Activated CD4-positive, alpha-beta T cell treated with anti-CD3 and anti-CD28 coated beads, Interleukin-2, amount 50 U/mL, for 16 hours (primary cell): ENCODE measurements around the gene RHOT2.
A peak's percentile ranks its signal among the peaks of the same experiment; 100 is the strongest.
"Not testable (repeated sequence)": the region's sequence is repeated elsewhere in the genome, so short reads cannot be mapped to it uniquely, and the experiment has no call there.

Experiments used
- DNase-seq: peaks from one replicate; pipeline ENCODE4 v3.0.0-alpha.2; 2020

RHOT2 gene

DNA sequence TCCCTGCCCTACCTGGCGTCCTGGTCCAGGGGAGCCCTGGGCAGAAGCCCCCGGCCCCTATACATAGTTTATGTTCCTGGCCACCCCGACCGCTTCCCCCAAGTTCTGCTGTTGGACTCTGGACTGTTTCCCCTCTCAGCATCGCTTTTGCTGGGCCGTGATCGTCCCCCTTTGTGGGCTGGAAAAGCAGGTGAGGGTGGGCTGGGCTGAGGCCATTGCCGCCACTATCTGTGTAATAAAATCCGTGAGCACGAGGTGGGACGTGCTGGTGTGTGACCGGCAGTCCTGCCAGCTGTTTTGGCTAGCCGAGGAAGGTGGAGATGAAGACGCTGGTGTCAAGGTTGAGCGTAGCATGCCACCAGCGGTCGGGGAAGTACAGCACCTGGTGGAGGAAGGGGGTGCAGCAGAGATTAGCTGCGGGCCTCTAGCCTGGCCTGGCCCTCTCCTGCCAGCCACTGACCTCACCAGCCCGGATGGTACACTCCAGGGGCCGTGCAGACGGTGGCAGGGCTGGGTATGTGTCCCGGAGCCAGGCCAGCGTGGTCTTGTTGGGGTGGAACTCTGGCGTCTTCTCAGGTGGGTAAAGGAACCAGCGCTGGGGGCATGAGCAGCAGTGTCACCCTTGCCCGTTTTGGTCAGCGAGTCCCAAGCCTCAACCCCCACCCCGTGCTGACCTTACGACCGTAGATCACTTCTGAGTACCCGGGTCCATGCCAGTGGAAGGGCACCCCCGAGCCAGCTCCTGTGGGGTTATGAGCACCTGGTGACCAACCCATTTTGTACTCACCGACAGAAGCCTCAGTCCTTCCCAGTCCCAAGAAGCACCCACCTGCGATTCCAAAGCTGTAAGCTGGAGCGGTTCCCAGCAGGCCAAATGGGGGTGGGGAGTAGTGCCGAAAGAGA, 14.8 kb downstream of the RHOT2 start:
- DNase-seq, result no peak

DNA sequence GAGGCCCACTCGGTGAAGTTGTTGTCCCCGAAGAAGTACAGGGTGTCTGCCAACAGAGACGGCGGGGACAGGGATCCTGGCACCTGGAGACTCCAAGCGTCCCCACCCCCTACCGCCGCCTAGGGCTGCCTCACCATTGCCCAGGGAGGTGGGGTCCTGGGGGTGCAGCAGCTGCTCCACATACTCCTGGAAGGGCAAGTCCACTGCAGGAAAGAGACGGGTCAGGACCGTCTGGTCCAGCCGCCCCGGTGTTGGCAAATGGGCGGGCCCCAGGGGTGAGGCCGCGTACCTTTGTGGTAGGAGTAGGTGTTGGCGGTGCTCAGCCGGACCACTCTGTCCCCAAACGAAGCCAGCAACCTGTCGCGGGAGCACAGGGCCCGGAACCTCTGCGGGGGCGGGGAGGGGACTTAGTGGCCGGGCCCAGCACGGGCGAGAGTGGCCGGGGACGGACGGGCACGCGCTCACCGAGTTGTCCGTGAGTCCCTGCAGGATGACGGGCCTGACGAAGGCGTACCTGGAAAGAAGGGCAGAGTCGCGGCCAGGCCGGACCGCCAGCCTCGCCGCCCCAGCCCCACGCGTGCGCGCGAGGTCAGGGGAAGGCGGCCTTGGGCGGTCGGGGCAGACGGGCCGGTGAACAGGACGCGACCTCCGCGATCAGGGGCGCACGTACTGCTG, 15.6 kb downstream of the RHOT2 start:
- DNase-seq, result no peak

DNA sequence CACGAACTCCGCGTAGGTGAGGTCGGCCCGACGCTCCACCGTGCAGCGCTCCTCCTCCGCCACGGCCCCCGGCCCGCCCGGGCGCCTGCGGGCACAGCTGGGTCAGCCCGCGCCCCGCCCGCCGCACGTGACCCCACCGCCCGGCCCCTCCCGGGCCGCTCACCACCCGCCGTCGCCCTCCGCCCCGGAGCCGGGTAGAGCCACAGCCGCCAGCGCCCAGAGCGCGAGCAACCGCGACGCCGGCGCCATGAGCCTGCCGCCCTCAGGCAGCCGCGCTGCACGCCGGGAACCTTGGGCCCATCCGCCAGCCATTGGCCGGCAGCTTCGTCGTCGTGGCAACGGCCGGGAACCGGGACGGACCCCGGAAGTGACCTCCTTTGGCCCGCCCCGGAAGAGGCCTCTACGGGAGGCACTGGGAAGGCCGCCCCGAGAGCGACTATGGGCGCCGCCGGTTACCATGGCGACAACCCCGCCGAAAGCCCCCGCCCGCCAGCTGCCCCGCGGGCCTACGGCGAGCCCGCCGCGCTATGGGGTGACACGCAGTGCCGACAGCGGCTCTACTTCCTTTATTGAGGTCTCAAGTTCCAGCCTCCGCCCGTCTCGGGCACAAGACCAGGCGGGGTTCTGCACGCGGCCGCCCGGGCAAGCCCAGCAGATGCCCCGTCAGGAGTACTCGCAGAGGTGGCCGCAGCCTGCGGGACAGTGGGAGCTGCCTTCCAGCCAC, 16.3 kb downstream of the RHOT2 start, which contains the start of gene JMJD8:
JMJD8 (minus strand) TSS at position 264 of the 724 bp plus-strand sequence; CDS start at position 249, 15 bp downstream.
- peak; percentile 98 for DNase-seq

DNA sequence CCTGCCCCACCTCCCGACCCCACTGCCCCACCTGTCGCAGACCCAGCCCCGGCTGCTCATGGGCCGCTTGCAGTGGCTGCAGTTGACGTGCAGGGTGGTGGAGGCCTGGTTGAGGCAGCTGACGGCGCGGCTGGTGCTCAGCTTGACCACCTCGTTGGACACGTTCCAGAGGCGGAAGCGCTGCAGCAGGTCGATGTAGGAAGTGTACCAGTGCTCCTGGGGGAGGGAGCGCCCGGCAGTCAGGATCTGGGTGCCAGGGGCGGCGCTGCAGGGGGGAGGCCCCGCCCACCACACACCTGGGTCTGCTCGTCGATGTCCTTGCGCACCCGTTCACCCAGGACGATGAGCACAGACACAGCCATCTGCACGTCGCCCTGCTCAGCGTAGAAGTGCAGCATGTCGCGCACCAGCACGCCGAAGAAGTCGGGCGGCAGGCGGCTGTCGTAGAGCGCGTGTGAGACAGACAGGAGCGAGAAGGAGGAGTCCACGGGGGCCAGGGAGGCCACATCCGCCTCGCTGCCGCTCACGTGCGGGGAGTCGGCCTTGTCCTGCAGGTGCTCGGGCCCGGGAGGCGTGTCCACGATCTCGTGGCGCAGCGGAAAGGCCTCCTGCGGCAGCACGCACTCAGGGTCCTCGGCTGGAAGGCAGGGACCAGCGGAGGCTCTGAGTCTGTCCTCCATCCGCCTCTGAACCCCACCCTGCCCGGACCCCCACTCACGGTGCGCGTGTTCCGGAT, 17.2 kb downstream of the RHOT2 start:
- no peak for DNase-seq

DNA sequence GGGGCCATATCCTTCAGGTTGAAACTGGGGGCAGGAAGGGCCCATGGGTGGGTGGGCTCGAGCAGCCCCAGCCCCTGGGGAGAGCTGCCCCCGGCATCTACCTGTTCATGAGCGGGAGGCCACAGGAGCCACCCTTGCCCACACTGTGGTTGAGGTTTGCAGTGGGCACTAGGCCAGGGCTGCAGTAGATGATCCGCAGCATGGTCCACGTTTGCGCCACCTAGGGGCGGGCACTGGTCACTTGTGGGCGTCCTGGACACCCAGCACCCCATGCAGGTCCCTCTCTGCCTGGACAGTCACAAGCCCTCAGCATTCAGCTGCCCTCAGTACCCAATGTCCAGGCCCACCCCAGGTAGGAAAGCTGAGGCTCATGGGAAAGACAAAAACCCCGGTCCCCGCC, 18.0 kb downstream of the RHOT2 start:
- DNase-seq, result no peak

GRCh38 chr16:686459-687260, 18.7 kb downstream of the RHOT2 start:
- no peak for DNase-seq

DNA sequence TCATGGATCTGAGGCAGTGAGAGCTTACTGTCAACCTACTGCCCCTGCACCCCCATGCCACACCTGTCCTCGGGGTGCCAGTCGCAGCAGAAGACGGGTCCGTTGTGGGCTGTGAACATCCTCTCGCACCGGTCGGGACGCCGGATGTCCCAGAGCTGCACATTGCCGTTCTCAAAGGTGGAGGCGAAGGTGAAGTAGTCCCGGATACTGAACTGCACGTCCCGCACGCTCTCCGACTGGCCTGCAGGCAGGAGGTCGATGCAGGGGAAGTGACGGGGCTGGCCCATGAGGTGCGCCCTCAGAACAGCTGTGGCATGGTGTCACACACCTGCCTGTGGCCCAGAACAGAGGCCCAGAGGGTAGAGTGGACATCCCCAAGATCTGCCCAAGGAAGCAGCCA, 19.6 kb downstream of the RHOT2 start:
- DNase-seq, result no peak

DNA sequence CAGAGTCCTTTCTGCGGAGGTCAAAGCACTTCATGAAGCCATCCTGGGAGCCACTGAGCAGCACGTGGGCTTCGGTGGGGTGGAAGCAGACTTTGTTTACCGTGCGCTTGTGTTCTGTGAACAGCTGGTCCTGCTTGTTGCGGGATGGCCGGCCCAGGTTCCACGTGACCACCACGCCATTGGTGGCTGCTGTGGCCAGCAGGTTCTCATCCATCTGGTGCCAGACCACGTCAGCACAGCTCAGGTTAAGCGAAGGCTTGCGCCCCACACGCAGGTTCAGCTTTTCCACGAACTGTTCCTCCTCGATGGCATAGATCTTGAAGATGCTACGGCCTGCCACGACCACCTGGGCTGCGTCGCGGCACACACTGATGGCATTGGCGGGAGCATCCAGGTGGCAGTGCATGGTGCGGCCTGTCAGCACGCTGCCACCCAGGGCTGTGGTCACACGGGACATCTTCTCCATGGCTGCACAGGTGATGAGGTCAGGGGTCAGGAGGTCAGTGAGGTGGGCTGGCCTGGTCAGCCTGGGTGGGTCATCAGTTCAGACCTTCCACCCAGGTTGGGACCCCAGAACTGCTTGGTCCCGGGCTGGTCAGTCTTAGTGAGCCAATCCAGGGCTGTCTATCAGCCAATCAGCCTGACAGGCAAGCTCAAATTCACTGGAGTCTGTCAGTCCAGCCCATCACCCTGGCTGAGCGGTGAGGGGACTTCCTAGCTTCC, 21.4 kb downstream of the RHOT2 start:
- DNase-seq, result no peak

DNA sequence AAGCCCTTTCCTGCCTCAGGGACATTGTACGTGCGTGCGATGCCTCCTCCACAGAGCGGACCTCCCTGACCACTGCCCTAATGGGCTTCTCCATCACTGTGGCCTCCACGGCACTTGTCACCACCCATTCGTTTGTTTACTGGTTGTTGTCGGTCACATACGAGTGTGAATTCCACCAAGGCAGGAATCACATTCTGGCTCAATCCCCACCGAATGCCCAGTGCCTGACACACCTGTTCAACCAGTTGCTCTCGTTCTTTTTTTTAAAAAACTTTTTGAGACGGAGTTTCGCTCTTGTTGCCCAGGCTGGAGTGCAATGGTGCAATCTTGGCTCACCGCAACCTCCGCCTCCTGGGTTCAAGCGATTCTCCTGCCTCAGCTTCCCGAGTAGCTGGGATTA, 23.3 kb downstream of the RHOT2 start:
- DNase-seq, result not testable (repeated sequence)

- DNase-seq, result no peak
Observed at GRCh38 chr16:692356-693108, 24.6 kb downstream of the RHOT2 start.

DNA sequence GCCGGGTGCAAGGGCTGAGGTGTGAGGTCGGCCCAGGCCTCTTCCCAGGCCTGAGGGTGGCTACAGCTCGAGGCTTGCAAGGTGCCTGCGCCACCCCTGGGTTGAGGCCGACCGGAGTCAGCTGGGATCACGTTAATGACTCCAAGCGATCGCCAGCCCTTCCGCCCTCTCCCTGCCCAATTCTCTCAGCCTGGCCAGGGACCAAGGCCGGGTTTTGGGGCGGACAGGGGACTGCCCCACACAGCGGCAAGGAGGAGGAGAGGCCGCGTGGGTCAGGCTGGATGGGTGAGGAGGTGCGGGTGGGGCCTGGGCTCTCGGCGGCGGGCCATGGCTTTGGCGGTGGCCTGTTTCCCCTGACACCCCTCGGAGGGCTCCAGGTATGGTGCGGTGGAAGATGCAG, 25.4 kb downstream of the RHOT2 start:
- no peak for DNase-seq

DNA sequence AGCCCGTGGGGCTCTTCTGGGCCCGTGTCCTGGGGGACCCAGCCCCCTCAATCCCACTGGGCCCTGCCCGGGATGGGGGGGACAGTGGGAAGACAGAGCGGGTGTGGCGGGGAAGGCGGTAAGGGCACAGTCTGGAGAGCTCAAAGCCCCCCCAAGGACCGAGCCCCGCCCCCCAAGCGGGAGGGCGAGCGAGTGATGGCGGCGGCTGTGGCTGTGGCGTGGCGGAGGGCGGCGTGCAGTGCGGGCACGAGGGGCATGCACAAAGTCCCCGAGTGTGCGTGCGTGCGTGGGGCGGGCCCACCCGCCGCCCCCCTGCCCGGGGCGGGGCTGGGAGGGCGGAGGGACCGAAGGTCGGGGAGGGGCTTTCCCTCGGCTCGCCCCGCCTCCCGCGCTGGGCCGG, 25.8 kb downstream of the RHOT2 start:
- DNase-seq, result no peak

DNA sequence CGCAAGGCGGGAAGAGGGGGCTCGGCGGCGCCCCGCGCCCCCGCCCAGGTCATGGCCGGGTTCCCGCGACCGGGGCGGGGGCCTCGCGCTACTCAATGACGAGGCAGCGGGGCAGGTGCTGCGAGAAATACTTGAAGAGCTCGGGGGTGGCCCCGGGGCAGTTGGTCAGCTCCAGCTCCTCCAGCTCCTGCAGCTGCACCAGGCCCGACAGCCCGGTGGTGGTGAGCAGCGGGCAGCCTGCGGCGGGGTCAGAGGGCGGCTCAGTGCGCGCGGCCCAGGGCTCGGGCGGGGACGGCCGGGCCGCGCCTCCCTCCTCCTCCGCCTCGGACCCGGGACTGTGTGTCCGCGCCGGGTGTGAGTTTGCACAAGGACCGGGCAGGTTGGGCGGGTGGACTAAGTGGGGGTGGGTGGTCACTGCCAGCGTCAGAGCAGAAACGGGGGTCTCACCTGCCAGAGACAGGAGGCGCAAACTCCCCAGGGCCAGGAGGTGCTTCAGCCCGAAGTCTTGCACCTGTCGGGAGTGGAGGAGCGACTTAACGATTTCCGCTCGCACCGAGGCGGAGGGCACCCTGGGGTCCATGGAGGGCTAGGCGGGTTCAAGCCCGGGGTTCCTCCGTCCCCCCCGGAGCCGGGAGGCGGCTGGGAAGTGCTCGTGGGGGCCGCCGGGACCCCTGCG, 26.4 kb downstream of the RHOT2 start:
- no peak for DNase-seq

GRCh38 chr16:694863-695354, 27.0 kb downstream of the RHOT2 start:
- DNase-seq, result no peak

DNA sequence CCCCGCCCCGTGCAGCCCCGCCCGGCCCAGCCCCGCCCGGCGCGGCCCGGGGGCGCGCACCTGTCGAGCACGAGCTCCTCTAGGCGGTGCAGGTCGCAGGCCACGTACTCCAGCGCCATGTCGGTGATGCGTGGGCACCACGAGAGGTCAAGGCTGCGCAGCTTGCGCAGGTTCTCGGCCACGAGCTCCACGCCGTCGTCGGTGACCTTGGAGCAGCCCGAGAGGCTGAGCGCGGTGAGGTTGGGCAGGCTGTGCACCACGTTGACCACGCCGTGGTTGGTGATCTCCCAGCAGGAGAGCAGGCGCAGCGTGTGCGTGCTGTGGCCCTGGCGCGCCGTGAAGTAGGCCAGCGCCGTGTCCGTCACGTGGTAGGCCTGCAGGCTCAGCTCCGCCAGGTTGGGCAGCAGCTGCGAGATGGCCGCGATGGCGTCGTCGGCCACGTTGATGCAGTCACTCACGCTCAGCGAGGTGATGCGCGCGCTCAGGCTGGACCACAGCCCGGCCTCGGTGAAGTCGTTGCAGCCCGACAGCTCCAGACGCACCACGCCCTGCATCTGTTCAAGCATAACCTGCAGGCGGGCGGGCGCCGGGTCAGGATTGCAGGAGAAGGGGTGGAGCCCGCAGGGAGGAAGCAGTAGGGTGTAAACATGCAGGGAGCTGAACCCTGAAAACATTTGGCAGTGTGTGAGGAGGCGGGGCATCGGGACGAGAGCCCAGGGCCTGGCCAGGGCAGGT, 27.6 kb downstream of the RHOT2 start:
- DNase-seq, result peak; percentile 67

DNA sequence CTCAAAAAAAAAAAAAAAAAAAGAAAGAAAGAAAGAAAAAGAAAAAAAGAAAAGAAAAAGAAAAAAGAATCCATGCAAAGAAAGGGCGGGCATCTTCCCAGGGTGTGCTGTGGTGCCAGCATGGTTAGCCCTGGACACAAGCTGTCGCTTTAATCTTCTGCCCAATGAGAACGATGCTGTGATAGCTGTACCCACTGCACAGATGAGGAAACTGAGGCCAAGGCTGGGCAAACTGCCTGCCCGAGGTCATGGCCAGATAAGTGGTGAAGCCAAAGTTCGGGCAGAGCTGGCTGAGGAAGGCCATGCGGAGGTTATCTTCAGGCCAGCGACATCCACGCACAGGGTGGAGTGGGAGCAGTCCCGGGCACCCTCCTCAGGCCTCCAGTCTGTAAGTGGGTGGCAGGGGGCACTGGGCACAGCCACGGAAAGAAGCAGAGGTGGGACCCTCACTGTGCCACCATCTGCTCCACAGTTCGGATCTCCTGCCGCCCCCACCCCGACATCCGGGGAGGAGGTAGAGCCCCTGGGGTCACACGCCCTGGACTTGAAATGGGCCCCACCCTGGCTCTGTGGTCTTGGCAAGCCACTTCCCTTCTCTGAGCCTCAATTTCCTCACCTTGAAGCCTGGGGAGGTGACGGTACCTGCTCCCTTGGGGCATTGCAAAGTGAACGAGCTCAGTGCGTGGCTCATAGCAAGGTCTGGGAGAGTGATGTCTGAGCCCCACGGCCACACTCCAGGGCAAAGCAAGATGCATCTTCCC, 31.2 kb downstream of the RHOT2 start:
- DNase-seq, result no peak

DNA sequence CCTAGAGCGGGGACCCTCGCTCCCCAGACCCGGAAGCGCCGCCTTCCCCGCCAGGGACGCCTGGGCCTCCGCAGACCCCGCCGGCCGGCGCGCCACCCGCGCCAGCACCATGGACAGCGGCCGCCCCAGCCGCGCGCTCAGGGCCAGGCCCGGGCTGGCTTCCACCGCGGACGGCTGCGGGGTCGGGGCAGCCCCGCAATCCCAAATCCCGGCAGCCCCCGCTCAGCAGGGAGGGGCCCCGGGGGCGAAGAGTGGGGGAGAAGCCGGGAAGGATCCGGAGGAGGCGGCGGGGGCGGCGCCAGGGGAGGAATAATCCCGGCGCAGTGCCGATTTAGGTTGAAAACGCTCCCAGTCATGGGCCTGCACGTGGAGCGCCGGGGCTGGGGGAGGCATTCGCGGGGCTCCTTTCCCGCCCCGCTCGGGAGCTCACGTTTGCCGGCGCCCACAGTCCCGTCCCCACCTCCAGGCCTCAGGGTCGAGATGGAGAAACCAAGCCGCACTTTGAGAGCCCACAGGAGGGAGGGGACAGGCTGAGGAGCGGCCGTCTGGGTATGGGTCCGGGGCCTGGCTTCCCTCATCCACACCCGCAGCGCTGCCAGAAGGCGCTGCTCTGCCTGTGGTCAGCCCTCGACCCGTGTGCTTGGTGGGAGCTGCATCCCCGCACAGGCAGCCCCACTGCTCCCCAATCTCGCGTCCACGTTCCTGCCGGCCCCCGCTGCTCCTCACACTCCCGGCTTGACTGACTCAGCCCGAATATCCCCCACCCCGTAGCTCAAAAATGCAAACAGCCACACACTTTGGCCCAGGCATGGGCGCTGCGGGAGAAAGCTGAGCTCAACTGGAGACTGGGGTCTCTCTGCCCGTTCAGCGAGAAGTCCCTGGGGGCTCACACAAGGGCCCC, 33.0 kb downstream of the RHOT2 start:
- no peak for DNase-seq
